GM18909 (cell line): ENCODE data around the gene VEGFA.

Experiments
- ATAC-seq: cut with Tn5 transposase; IDR thresholded peaks from one replicate; pipeline ENCODE4 v1.9.1; 2021; ENCODE audit warnings: mild to moderate bottlenecking; ENCODE audit not compliant: unreplicated experiment, poor library complexity

VEGFA gene

GRCh38 chr6:43738267-43738676 is 31.7 kb upstream of the VEGFA start:
- no peak for ATAC-seq

DNA sequence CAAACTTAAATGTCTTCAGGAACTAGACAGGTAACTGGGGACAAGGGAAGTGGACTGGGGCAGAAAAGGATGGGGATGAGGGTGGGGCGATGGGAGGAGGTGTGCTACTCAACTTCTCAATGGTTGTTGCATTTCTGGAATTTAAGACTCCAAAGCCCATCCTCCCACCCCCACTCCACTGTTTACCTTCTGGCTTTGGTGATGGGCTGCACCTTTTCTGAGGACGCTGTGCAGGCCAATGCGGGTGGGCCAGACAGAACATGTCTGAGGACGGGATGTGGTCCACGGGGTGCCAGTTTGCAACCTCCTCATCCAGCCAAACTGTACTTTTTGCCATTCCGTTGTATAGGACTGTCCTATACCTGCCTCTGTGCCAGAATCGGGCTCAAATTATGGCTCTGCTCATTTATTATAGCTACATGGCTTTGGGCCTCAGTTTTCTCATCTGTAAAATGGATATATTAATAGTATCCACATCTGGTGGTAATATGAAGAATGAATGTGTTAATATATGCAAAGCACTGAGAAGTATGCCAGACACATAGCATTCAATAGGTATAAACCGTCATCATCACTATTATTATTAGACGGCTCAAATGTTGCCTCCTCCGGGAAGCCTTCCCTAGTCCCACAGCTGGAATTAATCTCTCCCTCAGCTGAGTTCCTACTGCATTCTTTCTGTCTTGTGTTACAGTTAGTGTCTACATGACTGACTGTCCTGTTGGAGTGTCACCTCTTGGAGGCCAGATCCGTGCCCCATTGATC is 31.0 kb upstream of the VEGFA start:
- ATAC-seq = no peak

DNA sequence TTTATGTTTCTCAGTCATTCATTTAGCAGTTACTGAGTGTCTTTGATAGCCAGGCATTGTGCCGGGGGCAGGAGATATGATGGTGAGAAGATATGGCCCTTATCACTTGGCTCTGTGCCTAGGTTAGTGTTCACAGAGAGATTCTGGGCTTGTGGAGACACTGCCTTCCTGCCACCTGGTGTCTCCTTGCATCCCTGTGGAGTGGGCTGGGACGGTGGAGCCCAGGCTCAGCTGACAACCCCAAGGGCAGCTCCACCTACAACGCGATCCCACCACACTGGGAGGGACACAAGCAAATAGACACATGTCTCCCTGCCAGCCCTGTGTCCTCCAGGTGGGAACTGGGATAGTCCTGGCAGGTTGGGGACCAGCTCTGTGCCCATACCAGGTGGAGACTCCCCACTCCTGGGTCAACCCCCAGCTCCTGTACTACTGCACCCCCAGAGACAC is 30.3 kb upstream of the VEGFA start:
- ATAC-seq = no peak

- ATAC-seq = no peak
Measured at GRCh38 chr6:43740321-43740960, 29.6 kb upstream of the VEGFA start.

DNA sequence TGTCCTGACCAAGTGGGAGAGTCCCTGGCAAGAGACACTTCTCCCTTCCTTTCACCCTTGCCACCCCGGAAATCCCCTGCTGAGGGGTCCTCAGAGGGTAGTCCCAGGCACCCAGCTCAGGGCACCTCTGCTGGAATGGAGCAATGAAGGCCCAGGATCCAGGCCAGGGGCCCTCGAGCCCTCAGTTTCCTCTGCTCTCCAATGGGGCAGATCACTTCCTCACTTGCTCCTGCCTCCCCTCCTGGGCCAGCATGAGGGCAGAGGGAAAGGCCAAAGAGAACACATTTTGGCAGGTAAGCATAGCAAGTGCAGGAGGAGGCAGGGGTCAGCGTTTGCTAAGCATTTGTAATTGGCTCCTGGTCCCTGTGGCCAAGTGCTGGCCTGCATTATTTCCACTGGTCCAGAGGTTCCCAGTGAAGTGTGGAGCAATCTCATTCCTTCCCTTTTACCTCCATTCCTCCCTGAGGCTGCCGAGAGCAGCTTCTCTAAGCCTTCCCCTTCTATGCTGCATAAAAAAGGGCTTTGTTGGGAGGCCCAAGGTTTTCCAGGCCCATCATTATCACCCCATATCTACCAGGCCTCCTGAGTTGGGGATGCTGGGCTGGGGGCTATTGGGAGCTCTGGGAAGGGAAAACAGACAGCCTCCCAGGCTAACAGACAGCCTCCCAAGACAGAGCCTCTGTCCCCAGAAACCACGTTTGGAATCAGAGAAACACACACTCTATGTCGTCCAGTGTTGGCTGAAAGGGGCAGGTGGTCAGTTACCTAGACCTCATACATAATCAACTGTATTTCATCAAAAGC is 28.8 kb upstream of the VEGFA start:
- ATAC-seq = no peak

- no peak for ATAC-seq
Measured at GRCh38 chr6:43741829-43742228, 28.2 kb upstream of the VEGFA start.

GRCh38 chr6:43742285-43742684 is 27.7 kb upstream of the VEGFA start:
- ATAC-seq = no peak

DNA sequence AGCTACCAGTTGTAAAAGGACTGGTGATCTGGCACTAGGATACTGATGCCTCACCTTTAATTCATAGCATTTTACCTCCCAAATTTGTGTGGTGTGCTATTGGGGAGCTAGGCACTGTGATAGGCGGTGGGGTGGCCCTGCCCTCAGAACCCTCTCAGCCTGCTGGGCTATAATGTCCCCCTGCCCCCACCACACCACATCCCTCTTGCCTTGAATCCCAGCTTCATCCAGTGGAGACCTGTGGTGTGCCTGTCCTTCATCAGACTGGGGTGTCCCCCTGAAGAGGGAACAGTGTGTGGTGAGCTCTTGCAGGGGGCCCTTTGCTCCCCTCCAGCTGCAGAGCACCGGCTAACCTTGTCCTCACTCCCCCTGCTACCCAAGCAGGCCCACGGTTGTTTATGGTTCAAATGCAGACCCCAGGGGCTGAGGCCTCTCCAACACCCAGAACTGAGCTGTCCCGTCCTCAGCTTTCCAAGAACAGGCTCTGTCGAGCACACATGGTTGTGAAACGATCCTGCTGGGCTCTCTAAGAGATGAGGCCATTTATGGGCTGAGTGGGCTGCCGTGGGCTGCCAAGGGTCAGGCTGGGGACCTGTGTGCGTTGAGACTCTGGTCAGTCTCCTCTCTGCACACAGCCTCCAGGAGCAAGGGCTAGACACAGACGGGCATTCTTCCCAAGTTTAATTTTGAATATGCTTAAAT is 26.9 kb upstream of the VEGFA start:
- ATAC-seq = no peak

DNA sequence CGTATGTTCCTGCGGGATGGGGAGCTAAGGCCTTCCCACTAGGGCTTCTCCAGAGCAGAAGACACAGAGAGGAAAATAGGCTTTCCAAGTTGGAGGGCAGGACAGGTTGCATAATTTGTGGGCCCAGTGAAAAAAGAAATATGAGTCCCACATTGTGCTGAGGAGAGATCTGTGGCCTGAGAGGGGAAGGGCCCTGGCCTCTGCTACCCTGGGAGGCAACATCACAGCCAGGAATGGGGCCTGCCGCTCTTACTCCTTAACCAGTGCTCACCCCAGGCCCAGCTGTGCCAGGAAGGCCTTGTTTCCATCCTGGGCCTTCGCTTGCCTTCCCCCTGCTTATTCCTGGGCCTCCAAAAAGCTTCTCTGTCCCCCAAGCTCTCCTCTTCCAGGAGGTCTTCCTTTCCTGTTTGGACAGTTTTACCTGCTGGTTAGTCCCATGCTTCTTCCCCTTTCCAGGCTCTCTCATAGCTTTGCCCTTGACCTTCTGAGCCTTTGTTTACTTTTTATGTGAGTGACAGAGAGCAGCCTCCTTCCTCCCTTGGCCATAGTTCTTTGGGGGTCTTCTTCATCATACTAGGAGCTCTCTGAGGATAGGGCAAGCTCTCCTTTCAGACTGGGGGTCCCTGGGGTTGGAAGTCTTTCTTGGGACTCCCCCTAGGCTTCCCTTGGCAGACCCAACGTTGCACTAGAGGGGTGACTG is 26.2 kb upstream of the VEGFA start:
- ATAC-seq = no peak

DNA sequence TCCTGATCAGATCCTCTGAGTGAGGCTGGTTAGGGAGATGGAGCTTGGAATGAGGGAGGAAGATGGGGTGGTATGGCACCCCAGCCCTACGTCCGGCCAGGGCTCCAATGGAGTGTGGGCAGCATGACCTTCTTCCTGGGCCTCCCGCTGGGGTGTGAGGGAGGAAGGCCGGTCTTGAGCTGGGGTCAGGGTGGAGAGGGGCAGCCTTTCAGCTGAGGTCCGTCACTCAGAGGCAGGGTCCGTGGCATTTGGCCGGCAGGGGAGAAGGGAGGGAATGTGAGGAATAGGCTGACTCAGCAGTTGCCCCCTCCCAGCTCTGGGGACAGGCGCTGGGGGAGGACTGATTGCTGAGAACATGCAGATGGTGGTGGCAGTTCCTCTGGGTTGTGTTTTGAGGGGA is 25.5 kb upstream of the VEGFA start:
- no peak for ATAC-seq

GRCh38 chr6:43744931-43745727 is 24.9 kb upstream of the VEGFA start:
- ATAC-seq = no peak

DNA sequence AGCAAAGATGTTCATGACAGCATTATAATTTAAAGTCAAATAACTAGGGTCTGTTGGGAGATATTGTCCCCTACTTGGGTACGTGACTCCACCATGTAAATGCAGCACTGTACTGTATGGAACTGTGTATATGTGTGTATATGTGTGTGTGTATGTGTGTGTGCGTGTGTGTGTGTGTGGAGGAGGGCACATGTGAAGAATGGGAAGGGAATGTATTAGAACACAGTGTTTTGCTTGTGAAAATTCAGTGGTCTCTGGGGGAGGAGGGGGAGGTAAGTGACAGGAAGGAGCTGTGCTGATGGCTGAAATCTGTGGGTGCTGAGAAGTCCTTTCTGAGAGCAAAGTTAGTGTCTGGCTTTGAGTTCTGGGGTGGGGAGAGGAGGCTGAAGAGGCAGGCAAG is 23.9 kb upstream of the VEGFA start:
- ATAC-seq = no peak

- ATAC-seq = no peak
Measured at GRCh38 chr6:43746613-43747102, 23.4 kb upstream of the VEGFA start.

DNA sequence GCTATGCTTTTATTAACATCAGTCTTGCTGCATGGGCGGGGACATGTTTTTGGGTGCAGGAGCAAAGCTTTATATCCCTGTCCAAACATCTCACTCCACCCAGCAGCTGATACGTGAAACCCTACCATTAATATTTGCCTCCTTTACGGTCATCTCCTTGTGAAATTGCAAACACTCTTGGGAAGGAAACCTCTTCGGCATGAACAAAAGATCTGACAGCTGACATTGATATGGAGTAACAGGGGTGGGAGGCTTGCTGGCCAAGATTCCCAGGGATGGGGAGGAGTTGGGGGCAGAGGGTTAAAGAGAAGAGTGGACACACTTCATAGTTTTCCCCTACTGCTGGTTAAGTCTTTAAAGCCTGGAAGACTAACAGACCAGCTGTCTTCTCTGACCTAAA is 22.2 kb upstream of the VEGFA start:
- ATAC-seq = no peak

- no peak for ATAC-seq
Measured at GRCh38 chr6:43748765-43749164, 21.2 kb upstream of the VEGFA start.

GRCh38 chr6:43749461-43749860 is 20.6 kb upstream of the VEGFA start:
- no peak for ATAC-seq

GRCh38 chr6:43750622-43751021 is 19.4 kb upstream of the VEGFA start:
- no peak for ATAC-seq

DNA sequence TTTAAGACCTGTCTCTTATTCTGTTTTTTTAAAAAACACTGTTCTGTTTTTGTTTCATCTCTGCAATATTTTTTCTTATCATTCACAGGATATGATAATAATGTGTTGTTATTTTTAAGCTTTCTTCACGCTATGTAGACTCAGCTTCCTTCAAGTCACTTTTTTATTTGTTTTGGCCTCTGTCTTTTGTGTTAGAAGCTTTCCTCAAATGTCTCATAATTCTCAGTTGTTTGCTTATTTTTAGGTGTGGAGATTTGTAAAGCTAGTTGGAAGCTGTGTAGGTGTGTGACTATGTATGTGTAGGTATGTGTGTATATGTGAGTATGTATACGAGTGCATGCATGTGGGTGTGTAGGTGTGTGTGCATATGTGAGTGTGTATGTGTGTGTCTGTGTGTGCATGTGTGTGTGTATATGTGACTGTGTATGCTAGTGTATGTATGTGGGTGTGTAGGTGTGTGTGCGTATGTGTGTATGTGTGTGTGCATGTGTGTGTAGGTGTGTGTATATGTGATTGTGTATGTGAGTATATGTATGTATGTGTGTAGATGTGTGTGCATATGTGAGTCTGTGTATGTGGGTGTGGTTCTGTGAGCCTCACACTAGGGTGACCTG is 16.3 kb upstream of the VEGFA start:
- no peak for ATAC-seq
